Measurements from ENCODE around the gene TRAPPC10.
"Not testable (repeated sequence)": the region's sequence is repeated elsewhere in the genome, so short reads cannot be mapped to it uniquely, and the experiment has no call there.

Gene TRAPPC10

DNA sequence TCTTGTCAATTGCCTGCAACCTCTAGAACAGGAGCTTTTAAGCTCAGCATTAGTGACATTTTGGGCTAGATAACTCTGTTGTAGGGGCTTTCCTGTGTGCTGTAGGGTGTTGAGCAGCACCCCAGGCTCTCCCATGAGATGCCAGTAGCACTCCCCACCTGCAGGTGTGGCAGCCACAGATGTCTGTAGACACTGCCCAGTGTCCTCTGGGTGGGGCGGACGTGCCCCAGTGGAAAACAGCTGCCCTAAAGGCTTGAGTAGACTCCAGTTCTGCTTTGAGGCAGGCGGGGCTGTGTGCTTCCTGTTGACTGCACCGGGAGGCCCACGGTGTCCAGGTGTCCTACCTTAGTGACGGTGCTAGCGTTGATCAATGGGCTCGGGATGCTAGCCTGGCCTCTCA is 78.2 kb downstream of the TRAPPC10 start:
- no peak for DNase-seq

DNA sequence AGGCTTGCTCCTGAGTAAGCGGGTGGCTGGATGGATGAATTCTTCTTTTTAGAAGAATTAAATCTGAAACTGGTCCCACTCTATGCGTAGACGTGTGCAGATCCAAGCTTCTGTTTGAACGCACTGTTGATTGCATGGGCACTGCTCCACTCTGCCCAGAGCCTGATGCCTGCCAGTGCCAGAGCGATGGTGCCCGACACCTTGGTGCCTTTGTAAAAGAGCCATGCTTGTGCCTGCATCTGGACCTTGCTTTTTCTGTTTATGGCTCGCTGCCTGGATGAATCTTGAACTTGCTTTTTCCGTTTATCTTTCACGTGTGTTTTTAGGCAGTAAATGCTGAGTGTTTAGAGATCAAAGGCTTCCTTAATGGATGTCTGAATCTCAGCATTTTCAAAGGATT is 80.1 kb downstream of the TRAPPC10 start:
- DNase-seq = no peak

DNA sequence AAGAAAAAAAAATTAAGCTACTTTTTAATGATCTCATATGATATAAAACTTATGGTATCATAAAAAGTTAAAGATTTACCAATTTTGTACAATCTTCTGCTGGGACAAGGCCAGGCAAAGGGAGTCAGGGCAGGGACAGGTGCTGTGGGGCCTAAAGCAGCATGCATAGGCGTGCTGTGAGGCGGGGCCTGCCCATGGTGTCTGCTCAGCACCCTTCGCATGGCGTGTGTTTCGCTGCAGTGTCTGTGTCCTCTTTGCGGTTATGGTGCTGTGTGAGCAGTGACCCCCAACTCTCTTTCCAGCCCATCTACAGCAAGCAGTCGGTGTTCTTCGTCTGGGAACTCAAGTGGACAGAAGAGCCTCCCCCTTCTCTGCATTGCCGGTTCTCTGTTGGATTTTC is 81.7 kb downstream of the TRAPPC10 start:
- no peak for DNase-seq

DNA sequence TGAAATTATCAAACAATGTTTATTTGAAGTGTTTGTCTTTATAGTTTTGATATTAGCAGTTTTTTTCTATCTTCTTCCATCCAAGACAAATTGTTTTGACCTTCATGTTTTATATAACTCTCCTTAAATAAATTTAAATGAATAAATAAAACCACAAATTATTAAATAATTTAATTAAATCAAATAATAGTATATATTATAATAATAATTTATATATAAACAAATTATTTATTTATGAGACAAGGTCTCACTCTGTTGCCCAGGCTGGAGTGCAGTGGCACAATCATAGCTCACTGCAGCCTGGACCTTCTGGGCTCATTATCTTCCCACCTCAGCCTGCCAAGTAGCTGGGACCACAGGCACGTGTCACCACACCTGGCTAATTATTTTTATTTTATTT is 82.7 kb downstream of the TRAPPC10 start:
- no peak for DNase-seq

DNA sequence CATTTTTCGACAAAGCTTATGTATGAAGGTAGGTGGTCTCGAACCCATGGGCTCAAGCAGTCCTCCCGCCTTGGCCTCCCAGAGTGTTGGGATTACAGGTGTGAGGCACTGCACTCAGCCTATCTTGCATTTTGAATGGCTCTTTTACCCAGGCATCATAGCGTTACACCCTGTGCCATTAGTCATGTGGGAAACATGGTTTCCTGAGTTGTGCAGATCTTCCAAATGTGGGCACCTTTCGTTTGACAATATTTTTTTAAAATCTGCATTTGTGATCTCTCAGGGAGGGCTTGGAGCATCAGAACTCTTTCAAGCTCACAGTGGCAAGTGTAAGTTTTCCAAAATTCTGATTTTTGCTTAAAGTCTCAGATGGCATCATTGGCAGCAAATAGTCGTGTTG is 86.4 kb downstream of the TRAPPC10 start:
- not testable (repeated sequence) for DNase-seq

DNA sequence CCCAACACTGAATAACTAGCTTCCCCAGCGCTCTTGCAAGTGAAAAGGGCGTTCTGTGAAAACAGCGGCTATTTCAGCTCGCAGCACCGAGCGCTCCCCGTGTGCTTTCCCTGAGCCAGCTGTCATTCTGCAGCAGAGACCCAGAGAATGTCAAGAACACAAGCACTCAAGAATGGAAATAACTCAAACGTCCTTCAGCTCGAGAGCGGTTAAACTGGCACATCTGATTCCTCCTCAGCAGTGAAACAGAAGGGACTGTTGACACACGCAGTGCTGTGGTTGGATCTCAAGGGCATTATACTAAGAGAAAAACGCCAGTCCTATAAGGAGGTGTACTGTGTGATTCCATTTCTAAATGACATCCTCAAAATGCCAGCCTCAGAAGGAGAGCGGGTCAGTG is 86.9 kb downstream of the TRAPPC10 start:
- not testable (repeated sequence) for DNase-seq

DNA sequence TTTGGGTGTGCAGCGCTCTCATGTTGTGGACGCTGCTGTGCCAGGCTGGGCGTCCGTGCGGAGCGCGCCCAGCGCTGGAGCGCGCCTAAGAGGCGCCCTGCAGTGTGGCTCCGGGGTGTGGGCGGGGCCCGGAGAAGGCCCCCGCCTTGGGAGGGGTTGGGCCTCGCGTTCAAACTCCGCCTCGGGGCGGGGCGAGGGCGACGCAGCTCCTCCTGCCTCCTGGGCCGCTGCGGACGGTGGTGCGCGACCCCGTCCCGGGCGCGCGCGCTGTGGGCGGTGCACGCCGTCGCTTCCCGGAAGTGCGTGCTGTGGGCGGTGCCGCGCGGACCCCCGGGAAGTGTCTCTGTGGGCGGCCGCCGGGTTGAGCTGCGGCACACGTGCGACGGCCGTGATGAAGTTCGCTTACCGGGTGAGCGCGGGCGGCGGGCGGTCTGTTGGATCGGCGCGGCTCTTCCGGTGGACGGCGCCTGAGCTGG is 95.0 kb downstream of the TRAPPC10 start, which contains the start of gene PWP2:
Gene PWP2, plus strand, starts transcription at position 374 of the 476 bp plus-strand sequence. Its CDS starts 18 bp downstream, at position 392.
- not testable (repeated sequence) for DNase-seq

DNA sequence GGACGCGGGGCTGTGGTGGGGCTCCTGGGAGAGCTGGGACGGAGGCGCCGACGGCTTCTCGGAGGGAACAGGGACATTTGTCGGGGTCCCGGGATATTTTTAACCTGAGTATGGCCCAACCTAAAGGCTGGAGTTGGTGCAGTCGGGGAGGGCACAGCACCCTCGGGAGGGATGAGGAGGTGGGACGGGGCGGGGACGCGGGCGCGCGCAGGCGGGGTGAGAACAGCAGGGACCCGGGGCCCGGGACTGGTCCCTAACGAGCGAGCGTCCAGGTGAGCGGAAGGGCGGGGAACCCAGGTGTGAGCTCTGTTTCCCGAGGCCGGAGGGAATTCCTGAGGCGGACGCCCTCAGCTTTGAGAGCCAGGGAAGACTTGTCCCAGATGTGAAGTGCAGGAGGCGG is 95.5 kb downstream of the TRAPPC10 start:
- DNase-seq = not testable (repeated sequence)

DNA sequence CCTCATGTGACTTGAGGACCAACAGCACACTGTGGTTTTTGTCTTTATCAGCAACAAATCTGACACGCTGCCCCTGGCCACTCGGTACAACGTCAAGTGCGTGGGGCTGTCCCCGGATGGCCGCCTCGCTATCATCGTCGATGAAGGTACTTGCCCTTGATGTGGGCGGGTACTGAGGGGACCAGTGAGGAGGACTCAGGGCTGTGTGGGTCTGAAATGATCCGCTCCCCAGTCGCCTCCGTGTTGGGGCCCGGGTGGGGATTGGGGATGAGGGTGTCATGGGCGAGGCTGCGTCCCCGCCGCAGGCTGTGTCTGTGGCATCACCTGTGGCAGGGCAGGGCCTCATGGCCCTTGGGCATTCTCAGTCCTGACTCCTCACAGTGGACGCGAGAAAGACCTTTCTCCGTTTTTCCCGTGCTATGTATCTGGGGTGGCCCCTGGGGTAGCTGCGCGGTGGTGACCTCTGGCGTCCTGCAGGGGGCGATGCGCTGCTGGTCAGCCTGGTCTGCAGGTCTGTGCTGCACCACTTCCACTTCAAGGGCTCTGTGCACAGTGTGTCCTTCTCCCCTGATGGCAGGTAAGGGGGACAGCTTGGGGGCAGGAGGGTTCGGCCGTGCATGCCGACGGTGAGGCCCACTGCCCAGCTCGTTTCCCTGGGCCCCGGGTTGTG is 101.7 kb downstream of the TRAPPC10 start:
- not testable (repeated sequence) for DNase-seq

DNA sequence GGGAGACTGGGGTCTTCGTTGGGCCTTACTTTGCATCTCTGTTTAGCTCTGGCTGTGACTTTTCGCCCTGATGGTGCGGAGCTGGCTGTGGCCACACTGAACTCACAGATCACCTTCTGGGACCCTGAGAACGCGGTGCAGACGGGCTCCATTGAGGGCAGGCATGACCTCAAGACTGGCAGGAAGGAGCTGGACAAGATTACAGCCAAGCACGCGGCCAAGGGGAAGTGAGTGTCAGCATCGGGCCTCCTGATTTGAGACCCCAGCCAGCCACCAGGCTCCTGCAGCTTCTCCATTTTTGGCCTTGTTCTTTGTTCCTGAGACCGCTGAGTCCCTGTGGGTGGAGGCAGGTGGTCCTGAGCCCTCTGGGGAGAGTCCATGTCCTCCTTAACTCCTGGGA is 110.0 kb downstream of the TRAPPC10 start:
- not testable (repeated sequence) for DNase-seq

DNA sequence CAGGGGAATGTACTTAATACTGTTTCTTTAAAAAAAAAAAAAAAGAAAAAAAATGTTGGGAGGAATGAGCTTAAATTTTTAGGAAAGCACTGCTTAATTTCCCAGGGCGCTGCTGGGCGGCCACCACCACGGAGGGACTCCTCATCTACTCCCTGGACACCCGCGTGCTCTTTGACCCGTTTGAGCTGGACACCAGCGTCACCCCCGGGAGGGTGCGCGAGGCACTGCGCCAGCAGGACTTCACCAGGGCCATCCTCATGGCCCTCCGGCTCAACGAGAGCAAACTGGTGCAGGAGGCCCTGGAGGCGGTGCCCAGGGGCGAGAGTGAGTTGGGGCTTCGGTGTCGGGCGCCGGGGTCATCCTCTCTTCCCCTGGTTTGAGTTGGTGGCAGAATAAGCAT is 115.7 kb downstream of the TRAPPC10 start:
- not testable (repeated sequence) for DNase-seq

DNA sequence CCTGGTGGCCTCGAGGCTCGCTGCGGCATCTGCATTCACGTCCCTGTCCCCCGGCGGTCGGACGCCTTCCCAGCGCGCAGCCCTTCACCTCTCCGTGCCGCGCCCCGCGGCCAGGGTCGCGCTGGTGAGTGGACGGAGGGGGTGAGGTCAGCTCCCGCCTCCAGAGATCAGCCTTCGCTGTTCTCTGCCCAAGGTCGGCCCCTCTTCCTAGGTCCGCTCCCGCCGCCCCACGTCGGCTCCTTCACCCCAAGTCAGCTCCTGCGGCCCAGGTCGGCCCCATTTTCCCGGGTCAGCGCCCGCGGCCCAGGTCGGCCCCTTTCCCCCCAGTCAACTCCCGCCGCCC is 121.6 kb downstream of the TRAPPC10 start:
- DNase-seq = not testable (repeated sequence)

DNA sequence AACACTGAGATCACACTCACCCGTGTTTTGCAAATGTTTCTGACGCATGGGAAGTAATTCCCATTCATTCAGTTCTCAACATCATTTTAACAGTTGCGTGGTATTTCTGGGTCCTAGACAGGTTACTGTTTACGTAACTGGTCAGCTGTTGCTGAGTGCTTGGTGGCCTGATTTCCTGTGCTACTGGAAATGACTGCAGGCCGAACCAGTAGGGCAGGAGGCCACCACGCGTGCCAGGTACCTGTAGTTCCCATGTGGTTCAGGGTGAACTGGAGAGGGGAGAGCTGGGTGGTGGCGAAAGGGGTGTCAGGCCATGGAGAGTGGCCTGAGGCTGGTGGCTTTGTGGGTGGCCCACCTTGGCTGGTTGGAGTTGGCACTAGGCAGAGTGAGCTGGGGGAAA is 122.6 kb downstream of the TRAPPC10 start:
- DNase-seq = not testable (repeated sequence)

DNA sequence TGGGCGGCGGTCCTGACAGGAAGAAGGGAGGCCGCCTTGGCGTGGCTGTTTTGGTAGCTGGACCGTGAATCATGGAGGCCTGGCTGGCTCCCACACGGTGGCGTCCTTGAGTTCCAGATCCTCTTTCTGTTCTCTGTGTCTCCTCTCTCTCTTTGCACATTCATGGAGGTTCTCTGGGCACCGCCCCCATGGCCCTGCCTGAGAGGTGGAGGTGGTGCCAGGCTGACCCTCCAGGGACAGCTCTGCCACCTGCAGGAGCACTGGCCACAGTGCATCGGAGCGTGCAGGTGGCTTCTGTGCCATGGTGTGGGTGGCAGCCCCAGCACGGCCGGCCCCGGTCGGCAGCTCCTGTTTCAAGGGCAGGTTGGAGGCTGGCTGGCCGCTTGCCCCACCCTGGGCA is 125.9 kb downstream of the TRAPPC10 start:
- not testable (repeated sequence) for DNase-seq

DNA sequence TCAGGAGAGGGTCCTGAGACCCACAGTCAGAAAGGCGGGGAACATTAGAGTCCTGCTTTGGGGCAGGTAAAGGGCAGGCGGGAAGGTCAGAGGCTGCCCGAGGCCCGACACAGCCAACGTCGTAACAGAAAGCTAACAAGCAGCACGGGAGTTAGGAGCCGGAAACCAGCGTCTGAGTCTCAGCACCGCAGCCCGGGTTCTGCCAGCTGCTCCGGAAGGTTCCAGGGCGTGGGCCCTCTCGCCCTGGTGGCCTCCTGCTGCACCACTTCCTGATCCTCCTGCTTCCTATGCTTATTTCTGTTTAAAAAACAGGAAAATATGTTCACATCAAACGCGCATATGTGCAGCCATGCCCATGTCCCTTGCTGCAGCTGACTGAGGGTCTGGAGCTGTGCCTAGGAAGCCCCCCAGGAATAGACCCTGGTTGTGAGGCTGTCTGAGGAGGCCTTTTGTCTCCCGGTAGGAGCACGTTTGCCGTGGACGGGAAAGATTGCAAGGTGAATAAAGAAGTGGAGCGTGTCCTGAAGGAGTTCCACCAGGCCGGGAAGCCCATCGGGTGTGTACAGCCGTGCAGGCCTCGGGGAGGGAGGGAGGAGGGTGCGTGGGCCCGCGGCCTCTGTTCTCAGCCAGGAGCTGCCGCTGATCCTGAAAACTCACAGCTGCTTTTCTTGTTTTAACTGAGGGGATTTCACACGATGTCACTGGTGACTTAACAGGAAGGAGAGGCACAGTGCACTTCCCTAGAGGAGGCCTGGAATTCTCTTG is 127.9 kb downstream of the TRAPPC10 start:
- DNase-seq = not testable (repeated sequence)

DNA sequence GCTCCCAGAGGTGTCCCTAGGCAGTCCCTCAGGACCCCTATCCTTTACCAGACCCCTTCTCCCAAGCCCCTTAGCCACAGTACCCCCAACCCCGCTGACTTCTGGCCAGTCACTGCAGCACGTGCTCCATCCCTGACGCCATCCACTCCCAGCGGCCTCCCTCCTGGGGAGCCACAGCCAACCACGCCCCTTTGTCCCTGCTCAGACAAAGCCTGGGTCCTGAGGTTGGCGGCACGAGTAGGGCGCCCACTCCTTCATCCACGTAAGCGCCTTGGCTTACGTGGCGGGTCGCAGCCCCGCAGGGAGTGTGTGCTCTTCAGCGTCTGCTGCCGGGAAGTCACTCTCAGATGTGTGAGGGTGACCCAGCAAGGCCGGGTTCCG is 128.4 kb downstream of the TRAPPC10 start:
- DNase-seq = not testable (repeated sequence)

DNA sequence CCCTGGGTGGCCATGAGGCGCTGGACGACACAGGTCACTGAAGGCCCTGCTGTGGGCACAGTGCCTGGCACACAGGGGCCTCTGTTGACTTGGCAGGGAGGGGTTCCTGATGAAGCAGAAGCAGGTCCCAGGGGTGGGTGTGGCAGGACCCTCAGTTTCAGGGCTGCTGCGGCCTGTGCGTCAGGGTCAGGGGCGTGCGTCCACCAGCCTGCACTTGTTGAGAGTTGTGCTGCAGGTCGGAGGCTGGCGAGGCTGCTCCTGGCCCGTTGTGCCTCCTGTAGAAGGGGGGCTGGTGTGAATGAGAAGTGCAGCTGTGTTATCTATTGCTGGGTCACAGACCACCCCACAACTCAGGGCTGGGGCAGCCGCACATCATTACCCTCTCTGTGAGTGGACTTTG is 130.4 kb downstream of the TRAPPC10 start:
- not testable (repeated sequence) for DNase-seq

DNA sequence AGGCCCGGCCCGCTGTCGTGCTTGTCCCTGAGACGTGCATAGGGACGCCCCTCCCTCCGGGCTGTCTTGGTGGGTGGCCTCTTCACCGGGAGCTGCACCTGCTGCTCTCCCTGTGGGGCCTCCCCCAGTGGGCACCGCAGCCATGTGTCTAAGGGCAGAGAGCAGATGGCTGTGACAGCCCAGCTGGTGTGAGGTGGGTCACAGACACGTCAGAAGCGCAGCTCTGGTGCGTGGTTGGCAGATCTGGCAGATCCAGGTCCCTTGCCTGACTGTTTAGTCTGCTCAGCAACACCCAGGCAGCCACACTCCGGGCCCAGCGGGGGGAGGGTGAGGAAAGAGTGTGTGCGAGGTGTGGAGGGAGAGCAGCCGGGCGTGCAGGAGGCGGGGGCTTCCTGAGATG is 131.3 kb downstream of the TRAPPC10 start:
- DNase-seq = not testable (repeated sequence)

DNA sequence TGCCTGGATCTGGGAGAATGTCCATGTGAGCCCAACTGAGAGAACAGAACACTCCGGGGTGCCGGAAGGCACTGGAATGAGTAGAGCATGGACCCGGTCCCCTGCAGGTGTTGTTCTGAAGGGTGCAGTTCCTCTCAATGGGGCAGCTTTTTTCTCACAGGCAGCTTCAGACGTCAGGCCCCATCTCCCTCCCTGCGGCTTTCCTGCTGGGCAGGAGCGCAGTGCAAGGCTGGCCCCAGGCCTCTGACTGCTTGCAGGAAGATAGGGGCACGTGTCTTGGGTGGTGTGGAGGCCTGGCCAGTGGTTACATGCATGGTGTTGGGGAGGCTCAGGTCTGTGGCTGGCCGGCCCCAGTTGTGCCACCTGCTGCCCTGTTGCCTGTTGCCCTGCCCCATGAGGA is 131.9 kb downstream of the TRAPPC10 start:
- not testable (repeated sequence) for DNase-seq

DNA sequence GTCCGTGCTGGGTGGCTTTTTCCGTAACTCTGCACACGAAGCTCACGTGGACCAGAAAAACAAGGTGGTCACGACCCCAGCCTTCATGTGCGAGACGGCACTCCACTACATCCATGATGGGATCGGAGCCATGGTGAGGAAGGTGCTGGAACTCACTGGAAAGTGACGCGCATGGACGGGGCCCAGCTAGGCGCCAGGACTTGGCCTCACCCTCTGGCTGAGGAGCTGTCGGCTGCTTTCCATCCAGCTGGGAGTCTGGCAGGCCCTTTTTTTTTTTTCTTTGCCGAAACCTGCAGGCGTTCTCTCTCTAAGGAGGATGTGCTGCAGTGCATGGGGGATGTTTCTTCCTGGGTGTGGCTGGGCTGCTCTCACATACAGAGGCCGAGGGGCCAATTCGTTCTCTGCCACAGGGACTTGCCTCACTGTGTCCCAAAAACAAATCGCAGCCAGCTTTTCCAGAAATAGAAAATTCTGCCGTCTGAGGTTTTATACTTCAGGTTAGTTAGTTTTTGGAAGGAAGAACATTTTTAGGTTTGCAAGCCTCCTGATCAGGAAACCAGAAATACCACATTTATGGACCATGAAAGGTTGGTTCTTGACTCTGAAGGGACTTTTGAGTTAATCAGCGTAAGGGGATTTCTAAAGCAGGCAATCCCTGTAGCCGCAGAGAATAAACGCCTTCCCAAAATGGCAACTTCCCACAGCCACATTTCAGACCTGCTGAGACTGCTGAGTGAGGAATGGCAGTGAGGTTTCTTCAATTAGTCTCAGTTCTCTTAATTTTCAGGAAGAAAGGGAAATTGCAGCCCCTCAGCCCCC is 132.9 kb downstream of the TRAPPC10 start:
- not testable (repeated sequence) for DNase-seq

DNA sequence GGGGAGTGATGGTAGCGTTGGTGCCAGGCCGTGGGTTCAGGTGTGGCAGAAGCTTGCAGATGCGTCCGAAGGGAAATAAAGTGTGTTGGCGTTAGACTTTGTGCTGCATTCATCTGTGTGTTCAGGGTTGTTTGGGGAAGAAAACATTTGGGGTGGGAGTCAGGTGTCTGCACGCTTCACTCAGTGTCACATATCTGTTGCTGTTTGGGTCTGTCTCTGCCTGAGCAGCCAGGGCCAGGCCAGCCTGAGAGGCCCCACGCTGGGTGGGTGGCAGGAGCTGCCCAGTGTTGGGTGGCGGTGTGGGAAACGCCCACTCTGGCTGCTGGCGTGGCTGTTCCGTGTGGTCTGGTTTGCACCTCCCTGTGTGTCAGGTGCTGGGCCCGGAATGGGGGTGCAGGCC is 133.5 kb downstream of the TRAPPC10 start:
- DNase-seq = not testable (repeated sequence)

DNA sequence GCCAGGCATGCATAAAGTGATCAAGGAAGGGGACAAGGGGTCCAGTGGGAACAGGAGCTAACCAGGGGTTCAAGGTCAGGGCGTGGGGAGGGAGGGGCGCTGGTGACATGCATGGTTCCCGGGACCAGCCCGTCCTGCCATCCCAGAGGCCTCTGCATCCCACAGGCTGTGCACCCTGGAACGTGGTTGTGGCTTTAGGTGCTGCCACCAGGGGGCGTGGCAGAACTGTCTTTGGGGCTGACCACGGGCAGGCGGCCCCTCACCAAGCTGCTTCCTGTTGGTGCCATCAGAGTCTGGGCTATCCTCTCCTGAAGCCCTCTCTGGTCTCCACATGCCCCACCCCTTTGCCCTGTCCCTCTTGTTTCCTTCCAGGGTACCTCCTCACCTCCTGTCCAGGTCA is 135.0 kb downstream of the TRAPPC10 start:
- not testable (repeated sequence) for DNase-seq

DNA sequence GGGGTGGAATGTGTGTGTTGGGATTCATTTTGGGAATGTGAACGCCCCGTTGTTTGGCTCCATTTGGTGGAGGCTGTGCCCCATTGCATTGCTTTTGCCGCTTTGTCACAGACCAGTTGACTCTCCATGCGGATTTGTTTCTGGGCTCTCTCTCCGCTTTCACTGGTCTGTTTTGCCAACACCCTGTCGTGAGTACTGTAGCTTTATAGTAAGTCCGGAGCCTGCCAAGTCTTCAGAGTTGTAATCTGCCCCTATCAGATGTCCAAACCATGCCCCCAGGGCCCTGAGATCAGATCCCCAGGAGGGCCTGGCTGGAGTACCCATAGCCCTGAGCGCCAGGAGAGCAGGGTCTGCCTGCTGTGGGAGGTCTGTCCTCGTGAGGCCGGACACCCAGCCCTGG is 138.1 kb downstream of the TRAPPC10 start:
- not testable (repeated sequence) for DNase-seq
